NCI-H2171 (cell line): ENCODE results near the gene CCDC194.
"Not testable (repeated sequence)": the region's sequence is repeated elsewhere in the genome, so short reads cannot be mapped to it uniquely, and the experiment has no call there.

ENCODE experiments used
- DNase-seq: peaks from one replicate; lab custom pipeline; 2025; lab: John Stamatoyannopoulos, UW

Gene CCDC194

GRCh38 chr19:17376935-17377600 lies 16.9 kb downstream of the CCDC194 start, which contains the start of gene PLVAP:
PLVAP (minus strand) TSS chr19:17377342; CDS start chr19:17377288, 54 bp downstream.
- DNase-seq: no peak

GRCh38 chr19:17370026-17370587 lies 23.9 kb downstream of the CCDC194 start:
- no peak for DNase-seq

GRCh38 chr19:17365361-17365760 lies 28.6 kb downstream of the CCDC194 start:
- no peak for DNase-seq

- not testable (repeated sequence) for DNase-seq
Measured at GRCh38 chr19:17363852-17364605, 30.0 kb downstream of the CCDC194 start.

GRCh38 chr19:17359905-17360800 lies 33.8 kb downstream of the CCDC194 start:
- DNase-seq: no peak

GRCh38 chr19:17358395-17358794 lies 35.6 kb downstream of the CCDC194 start:
- DNase-seq: no peak

GRCh38 chr19:17357724-17358123 lies 36.3 kb downstream of the CCDC194 start:
- no peak for DNase-seq

GRCh38 chr19:17357078-17357666 lies 36.8 kb downstream of the CCDC194 start:
- DNase-seq: no peak

GRCh38 chr19:17353386-17353785 lies 40.6 kb downstream of the CCDC194 start:
- no peak for DNase-seq

GRCh38 chr19:17352608-17353280 lies 41.3 kb downstream of the CCDC194 start:
- DNase-seq: no peak

GRCh38 chr19:17351815-17352435 lies 42.1 kb downstream of the CCDC194 start:
- DNase-seq: no peak

- DNase-seq: no peak
Measured at GRCh38 chr19:17348700-17349099, 45.3 kb downstream of the CCDC194 start.

- DNase-seq: no peak
Measured at GRCh38 chr19:17347877-17348276, 46.1 kb downstream of the CCDC194 start.

GRCh38 chr19:17347361-17347760 lies 46.6 kb downstream of the CCDC194 start:
- no peak for DNase-seq

GRCh38 chr19:17346109-17346671 lies 47.8 kb downstream of the CCDC194 start:
- DNase-seq: no peak

GRCh38 chr19:17341845-17342244 lies 52.2 kb downstream of the CCDC194 start:
- DNase-seq: no peak

GRCh38 chr19:17341386-17341785 lies 52.6 kb downstream of the CCDC194 start:
- DNase-seq: no peak

GRCh38 chr19:17340871-17341357 lies 53.1 kb downstream of the CCDC194 start:
- no peak for DNase-seq
